GM21825 (cell line): ENCODE measurements around the gene CAMP.
A peak's percentile ranks its signal among the peaks of the same experiment; 100 is the strongest.
"Not testable (repeated sequence)": the region's sequence is repeated elsewhere in the genome, so short reads cannot be mapped to it uniquely, and the experiment has no call there.

Experiments
- ATAC-seq: cut with Tn5 transposase; IDR thresholded peaks from one replicate; pipeline ENCODE4 v1.9.1; 2021; ENCODE audit warnings: mild to moderate bottlenecking, moderate library complexity; ENCODE audit not compliant: unreplicated experiment

The CAMP gene

GRCh38 chr3:48211776-48212175 lies 11.5 kb upstream of the CAMP start:
- not testable (repeated sequence) for ATAC-seq

GRCh38 chr3:48214225-48214624 lies 9.1 kb upstream of the CAMP start:
- ATAC-seq = no peak

GRCh38 chr3:48215019-48215418 lies 8.3 kb upstream of the CAMP start:
- no peak for ATAC-seq

GRCh38 chr3:48215466-48215865 lies 7.8 kb upstream of the CAMP start:
- ATAC-seq = no peak

- ATAC-seq = no peak
Observed at GRCh38 chr3:48215876-48216275, 7.4 kb upstream of the CAMP start.

- ATAC-seq = no peak
Observed at GRCh38 chr3:48217449-48217848, 5.8 kb upstream of the CAMP start.

GRCh38 chr3:48218537-48218936 lies 4.8 kb upstream of the CAMP start:
- ATAC-seq = no peak

GRCh38 chr3:48219543-48219942 lies 3.8 kb upstream of the CAMP start:
- no peak for ATAC-seq

- ATAC-seq = no peak
Observed at GRCh38 chr3:48220746-48221145, 2.5 kb upstream of the CAMP start.

GRCh38 chr3:48225587-48225986 lies 2.3 kb downstream of the CAMP start:
- ATAC-seq = no peak

- ATAC-seq = no peak
Observed at GRCh38 chr3:48226939-48227338, 3.6 kb downstream of the CAMP start.

- no peak for ATAC-seq
Observed at GRCh38 chr3:48232232-48232631, 8.9 kb downstream of the CAMP start.

- ATAC-seq = peak; percentile 59
Observed at GRCh38 chr3:48232734-48233133, 9.4 kb downstream of the CAMP start.

- ATAC-seq = no peak
Observed at GRCh38 chr3:48233542-48233941, 10.2 kb downstream of the CAMP start.

- ATAC-seq = no peak
Observed at GRCh38 chr3:48236531-48236930, 13.2 kb downstream of the CAMP start.

- ATAC-seq = no peak
Observed at GRCh38 chr3:48238531-48239085, 15.3 kb downstream of the CAMP start.

GRCh38 chr3:48240000-48240963 lies 17.0 kb downstream of the CAMP start:
- ATAC-seq = no peak

- ATAC-seq = no peak
Observed at GRCh38 chr3:48241796-48242455, 18.6 kb downstream of the CAMP start.

- ATAC-seq = no peak
Observed at GRCh38 chr3:48243886-48244285, 20.6 kb downstream of the CAMP start.

GRCh38 chr3:48244461-48244860 lies 21.2 kb downstream of the CAMP start:
- ATAC-seq = no peak

- no peak for ATAC-seq
Observed at GRCh38 chr3:48245136-48245535, 21.8 kb downstream of the CAMP start.

GRCh38 chr3:48247401-48247811 lies 24.1 kb downstream of the CAMP start:
- ATAC-seq = no peak
